ENCODE data around the gene GOLPH3L.
"Not testable (repeated sequence)": the region's sequence is repeated elsewhere in the genome, so short reads cannot be mapped to it uniquely, and the experiment has no call there.

Gene GOLPH3L

GRCh38 chr1:150615346-150616201 is 81.4 kb downstream of the GOLPH3L start:
- DNase-seq (ENCODE audit: low spot score), result no peak

DNA sequence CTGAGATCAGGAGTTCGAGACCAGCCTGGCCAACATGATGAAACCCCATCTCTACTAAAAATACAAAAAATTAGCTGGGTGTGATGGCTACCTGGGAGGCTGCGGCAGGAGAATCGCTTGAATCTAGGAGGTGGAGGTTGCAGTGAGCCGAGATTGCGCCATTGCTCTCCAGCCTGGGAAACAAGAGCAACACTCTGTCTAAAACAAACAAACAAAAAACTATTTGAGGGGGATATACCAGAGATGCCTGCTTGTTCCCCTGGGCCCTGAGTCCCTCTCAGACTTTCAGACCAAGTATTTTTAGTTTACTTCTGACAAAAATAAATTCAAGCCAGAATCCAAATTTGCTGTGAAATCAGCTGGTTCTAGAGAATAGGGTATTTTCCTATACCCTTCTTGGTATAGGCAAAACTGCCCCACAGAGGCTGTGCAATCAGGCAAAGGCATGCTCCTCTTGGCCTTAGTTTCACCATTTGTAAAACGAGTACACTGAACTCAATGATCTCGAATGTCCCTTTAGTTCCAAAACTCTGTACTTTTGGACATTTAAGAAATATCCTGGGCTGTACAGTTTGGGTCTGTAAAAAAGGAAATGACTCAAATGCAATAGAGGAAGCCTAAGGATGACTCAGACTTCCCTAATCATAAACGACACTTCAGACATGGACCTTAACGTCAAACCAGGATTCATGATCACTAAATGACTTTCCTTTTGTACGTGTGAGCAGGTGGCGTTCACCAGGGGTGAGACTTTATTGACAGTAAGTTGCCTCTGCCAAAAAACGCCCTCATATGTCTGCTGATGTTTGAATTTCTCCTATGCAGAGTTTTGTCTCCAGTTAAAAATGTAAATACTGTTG is 83.7 kb downstream of the GOLPH3L start:
- no peak for DNase-seq (ENCODE audit: low spot score)

DNA sequence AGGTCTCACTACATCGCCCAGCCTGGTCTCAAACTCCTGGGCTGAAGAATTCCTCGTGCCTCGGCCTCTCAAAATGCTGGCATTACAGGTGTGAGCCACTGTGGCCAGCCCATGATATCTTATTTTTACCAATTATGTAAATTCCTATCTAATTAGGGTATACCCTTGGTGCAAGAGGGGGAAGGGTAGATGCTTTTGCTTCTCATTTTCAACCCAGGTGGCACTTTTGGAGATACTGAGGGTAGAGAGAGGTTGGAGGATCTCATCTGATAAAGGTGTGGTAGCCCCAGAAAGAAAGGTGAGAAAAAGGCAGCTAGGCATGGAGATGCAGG is 85.0 kb downstream of the GOLPH3L start:
- no peak for DNase-seq (ENCODE audit: low spot score)

DNA sequence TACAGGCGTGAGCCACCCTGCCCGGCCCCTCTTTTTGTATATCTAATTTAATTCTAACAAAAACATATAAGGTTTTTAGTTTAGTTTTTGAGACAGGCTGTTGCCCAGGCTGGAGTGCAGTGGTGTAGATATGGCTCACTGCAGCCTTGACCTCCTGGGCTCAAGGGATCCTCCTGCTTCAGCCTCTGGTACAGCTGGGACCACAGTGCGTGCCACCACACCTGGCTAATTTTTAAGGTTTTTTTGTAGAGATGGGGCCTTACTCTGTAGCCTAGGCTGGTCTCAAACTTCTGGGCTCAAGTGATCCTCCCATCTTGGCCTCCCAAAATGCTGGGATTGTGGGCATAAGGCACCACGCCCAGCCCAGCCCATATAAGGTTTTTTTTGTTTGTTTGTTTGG is 86.4 kb downstream of the GOLPH3L start:
- no peak for DNase-seq (ENCODE audit: low spot score)

- no peak for DNase-seq (ENCODE audit: low spot score)
Observed at GRCh38 chr1:150609732-150610131, 87.2 kb downstream of the GOLPH3L start.

DNA sequence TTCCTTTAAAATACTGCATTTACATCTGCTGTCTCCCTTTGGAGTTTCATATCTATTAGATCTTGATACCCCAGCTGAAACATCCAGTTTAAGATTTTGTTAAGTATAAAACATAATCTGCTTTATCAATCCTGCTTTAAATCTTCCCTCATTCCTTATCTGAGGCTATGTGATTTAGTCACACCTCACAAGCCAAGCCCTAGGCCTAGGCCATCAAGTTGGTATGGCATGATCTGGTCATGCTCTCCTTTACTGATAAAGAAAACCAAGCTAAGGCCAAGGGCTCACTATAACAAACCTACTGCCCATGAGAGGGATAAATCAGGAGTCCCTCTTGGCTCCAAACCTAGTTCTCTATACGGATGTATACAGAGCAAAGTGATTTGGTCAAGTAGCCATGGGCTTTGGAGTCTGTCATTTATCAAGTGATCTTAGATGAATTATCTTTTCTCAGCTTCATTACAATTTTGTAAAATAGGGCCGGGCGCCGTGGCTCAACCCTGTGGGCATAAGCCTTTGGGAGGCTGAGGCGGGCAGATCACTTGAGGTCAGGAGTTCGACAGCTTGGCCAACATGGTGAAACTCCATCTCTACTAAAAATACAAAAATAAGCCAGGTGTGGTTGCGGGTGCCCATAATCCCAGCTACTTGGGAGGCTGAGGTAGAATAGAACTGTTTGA is 90.4 kb downstream of the GOLPH3L start:
- DNase-seq (ENCODE audit: low spot score), result no peak

DNA sequence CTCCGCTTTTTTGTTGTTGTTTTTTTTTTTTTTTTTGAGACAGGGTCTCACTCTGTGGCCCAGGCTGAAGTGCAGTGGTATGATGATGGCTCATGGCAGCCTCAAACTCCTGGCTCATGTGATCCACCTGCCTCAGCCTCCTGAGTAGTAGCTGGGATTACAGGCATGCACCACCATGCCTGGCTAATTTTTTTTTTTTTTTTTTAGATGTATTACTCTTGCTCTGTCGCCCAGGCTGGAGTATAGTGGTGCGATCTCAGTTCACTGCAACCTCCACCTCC is 91.6 kb downstream of the GOLPH3L start:
- DNase-seq (ENCODE audit: low spot score), result not testable (repeated sequence)

- no peak for DNase-seq (ENCODE audit: low spot score)
Observed at GRCh38 chr1:150604226-150604588, 92.7 kb downstream of the GOLPH3L start.

DNA sequence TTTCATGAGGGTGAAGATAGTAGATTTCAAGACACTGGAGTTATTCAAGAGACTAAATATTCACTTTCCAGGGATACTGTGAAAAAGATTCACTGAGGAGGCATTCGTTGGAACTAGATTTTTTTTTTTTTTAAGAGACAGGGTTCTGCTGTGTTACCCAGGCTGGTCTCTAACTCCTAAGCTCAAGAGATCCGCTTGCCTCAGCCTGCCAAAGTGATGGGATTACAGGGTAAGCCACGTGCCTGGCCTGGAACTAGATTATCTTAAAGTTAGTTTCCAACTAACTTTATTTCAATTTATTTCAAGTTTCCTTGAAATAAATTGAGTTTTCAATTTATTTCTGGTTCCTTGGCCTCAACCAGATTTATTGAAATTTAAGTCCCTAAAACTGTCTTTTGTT is 93.2 kb downstream of the GOLPH3L start:
- DNase-seq (ENCODE audit: low spot score), result no peak

GRCh38 chr1:150602372-150602771 is 94.6 kb downstream of the GOLPH3L start:
- DNase-seq (ENCODE audit: low spot score), result not testable (repeated sequence)

DNA sequence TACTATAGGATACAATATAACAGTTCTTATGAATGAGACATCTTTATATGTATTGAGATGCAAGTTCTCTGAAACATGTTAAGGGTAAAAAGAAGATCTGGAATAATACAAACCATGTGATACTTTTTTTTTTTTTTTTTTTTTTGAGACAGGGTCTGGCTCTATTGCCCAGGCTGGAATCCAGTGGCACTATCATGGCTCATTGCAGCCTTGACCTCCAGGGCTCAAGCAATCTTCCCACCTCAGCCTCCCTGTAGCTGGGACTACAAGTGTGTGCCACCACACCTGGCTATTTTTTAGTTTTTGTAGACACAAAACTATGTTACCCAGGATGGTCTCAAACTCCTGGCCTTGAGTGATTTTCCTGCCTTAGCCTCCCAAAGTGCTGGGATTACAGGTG is 95.4 kb downstream of the GOLPH3L start:
- DNase-seq (ENCODE audit: low spot score), result no peak

DNA sequence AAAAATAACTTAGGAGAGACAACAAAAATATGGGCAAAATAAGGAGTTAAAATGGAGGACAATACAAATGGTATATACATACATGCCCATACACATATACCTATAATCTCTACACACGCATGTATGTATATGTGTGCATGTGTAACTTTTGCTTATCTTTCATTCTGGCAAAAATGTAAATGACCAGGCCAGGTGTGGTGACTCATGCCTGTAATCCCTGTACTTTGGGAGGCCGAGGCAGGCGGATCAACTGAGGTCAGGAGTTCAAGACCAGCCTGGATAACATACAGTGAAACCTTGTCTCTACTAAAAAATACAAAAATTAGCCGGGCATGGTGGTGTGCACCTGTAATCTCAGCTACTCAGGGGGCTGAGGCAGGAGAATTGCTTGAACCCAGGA is 98.6 kb downstream of the GOLPH3L start:
- not testable (repeated sequence) for DNase-seq (ENCODE audit: low spot score)

DNA sequence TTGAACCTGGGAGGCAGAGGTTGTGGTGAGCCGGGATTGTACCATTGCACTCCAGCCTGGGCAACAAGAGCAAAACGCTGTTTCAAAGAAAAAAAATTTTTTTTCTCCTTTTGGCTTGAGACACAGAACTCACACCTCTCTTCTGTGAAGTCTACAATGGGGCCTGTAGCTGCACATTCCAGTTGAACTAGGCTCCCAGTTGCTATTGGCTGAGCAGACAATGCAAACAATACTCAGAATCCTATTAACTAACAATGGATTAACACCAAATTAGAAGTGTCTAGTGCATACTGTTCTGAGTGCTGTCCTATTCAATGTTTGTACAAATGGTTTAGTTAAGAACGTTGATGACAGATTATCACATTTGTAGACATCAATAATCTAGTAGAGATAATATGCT is 100.0 kb downstream of the GOLPH3L start:
- no peak for DNase-seq (ENCODE audit: low spot score)

Data from cerebellar cortex (tissue), 1 donor.